T-helper 1 cell treated with Interleukin-12 subunit alpha and Interleukin-12 subunit beta and Interleukin-4 antibody, amounts not matched to agents 30 ng/mL and 1 ng/mL, for 36 hours (primary cell): ENCODE data around the gene WNT8A. TPM values are rescaled to one million over a fixed set of nuclear protein-coding genes. Genes with fewer than 3 reads are reported as not detected.
"Not testable (repeated sequence)": the region's sequence is repeated elsewhere in the genome, so short reads cannot be mapped to it uniquely, and the experiment has no call there.

ENCODE experiments used
- intact Hi-C: fragments of 100-400 bp; cut with micrococcal nuclease; formaldehyde crosslinking; loops from one replicate; pipeline ENCODE4 v1.15.1; 2024
- total RNA-seq: library from RNA; stranded (reverse); gene quantifications from 2 replicates; pipeline ENCODE4 v1.2.3, GENCODE V29; 2022

WNT8A gene, protein sequence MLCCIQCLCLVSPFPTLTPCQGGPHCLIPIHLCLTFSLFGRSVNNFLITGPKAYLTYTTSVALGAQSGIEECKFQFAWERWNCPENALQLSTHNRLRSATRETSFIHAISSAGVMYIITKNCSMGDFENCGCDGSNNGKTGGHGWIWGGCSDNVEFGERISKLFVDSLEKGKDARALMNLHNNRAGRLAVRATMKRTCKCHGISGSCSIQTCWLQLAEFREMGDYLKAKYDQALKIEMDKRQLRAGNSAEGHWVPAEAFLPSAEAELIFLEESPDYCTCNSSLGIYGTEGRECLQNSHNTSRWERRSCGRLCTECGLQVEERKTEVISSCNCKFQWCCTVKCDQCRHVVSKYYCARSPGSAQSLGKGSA
- not detected in 2 replicates for total RNA-seq

DNA sequence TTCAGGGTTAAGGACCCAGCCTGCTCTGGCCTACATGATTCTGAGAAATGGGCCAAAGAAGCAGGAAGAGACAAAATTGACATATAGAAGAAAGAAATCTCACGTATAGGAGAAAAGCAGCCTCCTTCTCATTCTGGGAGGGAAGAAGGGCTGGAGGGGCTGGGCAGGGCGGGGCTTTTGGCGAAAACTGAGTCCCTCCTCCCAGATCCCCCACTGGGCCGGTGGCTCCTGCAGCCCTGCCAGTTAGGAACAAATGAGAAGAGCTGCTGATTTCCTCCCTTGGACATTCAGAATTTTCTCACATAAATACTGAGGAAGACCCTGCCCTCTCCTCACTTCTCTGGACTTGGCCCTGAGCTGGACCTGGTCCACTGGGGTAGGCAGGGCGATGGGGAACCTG, at the start of gene WNT8A:
WNT8A (plus strand) TSS at position 332 of the 400 bp plus-strand sequence. CDS start 95 bp downstream, outside the sequence.
- intact Hi-C loops: no loop called here

DNA sequence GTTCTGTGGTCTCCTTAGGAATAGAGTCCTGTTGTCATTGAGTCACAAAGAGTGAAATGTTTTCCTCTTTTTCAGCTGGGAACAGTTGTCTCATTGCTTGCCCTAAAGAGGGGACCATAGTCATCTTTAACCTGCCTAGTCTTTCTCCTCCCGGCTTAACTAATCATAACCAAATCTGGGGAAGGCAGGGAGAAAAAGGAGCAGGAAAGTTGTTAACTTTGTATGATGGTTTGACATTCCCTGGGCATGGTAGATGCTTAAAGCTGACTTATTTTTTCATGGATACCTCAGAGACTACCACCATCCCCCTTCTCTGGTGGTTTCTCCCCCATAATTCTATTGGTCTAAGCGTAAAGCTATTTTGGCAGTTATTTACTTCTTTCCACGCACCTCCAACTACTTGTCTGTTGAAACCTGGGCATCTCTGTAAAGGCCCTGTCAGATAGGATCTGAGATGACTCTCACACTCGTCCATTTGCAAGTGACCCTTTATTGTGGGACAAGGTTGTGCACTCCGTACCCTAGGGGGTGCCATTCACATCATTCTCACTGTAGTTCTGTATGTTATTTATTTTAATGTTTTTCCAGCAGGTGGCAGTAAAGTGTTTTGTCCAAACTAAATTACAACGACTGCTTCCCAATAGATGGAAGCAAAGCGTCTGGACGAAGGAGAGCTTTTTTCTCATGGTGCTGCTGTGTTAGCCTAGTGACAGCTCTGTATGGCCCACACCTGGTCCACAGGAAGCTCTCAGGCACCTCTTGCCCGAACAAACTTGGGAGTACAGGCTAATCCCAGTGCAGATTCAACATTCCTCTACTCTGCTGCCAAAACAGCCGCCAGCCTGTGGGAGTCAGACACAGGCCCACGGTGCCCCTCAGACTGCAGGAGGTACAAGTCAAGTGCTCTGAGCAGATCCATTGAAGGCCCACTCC, 48.0 kb upstream of the WNT8A start:
- intact Hi-C loops: loop anchor here (1.0 to 5.0 kb wide), 7 partner anchors 32 to 296 kb away; partner anchors contain the start of genes BRD8, CDC25C and HNRNPA0

DNA sequence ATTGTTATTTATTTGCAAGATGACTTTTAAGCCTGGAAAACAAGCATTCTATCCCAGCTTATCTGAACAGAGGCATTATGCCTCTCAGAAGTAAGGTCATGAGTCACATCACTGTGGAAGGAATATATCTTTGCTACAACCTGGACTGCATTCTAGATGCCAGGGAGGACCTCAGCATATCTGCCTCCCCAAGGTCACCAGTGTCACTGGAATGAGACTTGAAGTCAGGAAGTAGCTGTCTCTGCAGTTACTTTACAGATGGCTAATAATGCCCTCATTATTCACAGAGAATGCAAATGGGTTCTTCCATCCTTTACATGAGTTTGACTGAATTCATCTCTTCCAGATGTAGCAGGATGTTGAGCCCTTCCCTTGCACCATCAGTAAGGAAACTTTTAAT, 46.6 kb upstream of the WNT8A start:
- intact Hi-C loops: loop anchor here (2.0 to 5.0 kb wide), 2 partner anchors 40 to 295 kb away; partner anchors contain the start of gene CDC25C

DNA sequence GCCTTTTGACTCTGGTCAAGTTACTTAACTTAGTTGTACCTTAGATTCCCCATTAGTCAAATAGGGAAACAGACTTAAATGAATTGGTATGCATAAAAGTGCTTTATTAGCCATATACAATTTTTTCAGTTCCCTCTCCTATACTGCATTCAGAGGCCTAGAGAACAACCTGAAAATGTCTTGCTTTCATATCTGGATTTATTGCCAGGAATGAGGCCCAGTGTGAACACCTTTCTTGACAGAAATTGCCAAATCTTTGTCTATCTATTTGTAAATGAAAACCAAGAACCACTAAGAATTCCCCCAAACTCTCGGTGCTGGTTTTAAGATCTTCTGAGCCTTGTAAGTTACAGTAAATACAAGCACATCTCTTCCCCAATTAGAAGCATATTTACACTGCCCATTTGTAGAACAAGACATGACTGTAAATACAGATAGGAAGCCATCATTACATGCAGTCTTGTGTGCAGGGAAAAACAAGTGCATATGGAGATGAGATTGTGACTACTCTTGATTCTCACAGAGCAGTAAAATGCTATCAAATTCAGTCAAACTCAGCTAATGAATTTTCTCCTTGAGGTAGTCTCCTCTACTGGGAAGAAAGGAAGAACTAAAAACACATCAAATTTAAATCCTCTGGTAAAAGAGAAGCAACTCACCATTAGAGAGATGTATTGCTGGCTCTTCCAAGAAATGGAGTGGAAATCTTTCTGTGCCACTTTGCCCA, 45.8 kb upstream of the WNT8A start:
- intact Hi-C loops: loop anchor here (2.0 to 5.0 kb wide), 2 partner anchors 39 to 294 kb away; partner anchors contain the start of gene CDC25C

DNA sequence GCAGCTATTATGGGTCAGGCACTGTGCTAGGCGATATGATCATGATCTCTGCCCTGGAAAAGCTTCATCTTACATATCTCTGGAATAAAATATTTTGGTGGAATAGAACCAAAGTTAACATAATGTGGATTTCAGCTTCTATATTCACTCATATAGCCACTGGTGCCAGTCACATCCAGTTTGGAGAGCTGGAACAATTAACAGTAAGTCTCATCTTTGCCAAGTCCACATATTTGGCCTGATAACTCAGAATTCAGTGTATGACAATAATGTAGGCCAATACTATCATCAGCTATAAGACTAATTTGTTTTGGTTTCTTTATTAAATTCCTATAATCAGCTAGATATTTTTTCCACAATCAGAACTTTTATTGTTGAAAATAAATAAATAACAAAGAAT, 45.0 kb upstream of the WNT8A start:
- intact Hi-C loops: loop anchor here (5.0 kb wide), 1 partner anchor 293 kb away; the partner anchor contains the start of gene CDC25C

DNA sequence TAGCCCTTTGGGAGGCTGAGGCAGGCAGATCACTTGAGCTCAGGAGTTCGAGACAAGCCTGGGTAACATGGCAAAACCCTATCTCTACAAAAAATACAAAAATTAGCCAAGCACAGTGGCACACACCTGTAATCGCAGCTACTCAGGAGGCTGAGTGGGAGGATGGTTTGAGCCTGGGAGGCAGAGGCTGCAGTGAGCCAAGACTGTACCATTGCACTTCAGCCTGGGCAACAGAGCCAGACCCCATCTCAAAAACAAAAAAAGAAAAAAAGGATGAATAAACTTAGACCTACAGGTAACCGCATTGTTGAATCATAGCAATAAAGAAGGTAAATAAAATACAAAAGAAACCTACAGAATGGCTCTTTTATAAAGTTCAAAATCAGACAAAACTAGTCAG, 38.5 kb upstream of the WNT8A start:
- intact Hi-C loops: not testable (repeated sequence)

DNA sequence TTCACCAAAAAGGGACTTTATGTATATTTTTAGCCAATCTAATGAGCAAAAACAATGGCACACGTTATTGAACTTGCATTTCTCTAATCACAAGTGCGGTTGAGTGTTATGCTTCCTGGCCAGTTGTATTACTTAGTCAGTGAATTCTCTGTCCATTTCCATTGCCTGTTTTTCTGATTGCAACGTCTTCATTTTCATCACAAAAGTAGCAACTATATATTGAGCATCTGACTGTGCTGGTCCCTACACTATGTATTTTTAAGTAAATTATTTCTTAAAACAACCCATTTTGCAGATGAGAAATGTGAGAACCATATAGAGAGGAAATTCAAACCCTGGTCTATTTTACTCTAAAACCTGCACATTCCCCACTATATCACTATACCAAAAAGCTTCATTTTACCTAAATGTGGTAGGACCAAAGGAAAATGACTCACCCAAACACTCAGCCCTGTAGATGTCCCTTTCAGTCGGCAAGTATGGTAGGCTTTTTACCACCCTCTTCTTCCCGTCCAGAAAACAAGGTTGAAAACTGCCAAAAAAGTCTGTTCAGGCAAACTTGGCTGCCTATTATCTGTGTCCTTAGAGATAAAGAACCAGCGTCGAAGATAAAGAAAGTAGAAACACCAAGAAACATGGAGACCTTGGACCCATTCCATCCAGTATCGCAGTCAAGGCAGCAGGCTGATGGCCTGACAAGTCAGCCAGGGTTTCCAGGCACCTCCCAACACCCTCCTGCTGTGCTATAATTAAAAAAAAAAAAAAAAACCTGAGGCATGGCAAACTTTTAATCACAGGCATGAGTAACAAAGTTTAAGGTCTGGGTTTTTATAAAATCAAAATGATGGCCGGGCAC, 32.2 kb upstream of the WNT8A start:
- intact Hi-C loops: no loop called here

DNA sequence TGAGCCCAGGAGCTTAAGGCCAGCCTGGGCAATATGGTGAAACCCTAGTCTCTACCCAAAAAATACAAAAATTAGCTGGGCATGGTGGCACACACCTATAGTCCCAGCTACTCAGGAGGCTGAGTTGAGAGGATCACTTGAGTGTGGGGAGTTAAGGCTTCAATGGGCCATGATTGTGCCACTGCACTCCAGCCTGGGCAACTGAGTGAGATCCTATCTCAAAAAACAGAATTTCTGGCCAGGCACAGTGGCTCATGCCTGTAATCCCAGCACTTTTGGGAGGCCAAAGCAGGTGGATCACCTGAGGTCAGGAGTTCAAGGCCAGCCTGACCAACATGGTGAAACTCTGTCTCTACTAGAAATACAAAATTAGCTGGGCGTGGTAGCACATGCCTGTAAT, 31.1 kb upstream of the WNT8A start:
- intact Hi-C loops: not testable (repeated sequence)

DNA sequence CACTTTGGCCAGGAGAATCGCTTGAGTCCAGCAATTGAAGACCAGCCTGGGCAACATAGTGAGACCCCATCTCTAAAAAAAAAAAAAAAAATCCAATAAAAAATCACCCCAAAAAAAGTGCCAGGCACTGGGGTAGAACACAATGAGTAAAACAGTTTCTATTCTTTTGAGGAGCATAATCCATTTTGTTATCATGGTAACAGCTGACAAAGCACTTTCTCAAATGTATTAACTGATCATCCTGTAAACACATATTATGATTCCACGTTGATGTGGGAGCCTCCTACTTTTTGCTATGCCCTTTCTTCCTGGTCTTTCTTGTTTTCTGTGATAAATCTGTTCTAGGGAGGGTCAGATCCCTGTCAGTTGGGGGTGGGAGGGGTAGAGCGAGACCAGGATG, 30.3 kb upstream of the WNT8A start:
- intact Hi-C loops: no loop called here

DNA sequence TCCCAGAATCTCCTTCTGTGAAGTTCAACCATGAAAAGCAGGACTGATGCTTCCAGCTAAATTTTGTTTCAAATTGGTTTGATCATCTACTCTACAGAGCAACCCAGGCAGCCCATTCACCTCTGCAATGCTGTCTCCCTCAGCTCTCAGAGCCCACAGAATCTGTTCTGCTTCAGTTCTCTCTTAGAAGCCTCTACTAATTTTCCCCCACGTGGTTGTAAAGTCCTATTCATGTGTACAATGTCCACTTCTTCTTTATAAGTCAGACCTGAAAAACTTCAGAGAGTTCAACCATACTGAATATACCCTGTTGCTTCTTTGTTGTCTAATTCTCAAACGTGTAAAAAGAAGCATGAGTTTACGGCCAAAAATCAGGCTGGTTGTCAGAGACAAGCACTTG, 29.6 kb upstream of the WNT8A start:
- intact Hi-C loops: no loop called here

DNA sequence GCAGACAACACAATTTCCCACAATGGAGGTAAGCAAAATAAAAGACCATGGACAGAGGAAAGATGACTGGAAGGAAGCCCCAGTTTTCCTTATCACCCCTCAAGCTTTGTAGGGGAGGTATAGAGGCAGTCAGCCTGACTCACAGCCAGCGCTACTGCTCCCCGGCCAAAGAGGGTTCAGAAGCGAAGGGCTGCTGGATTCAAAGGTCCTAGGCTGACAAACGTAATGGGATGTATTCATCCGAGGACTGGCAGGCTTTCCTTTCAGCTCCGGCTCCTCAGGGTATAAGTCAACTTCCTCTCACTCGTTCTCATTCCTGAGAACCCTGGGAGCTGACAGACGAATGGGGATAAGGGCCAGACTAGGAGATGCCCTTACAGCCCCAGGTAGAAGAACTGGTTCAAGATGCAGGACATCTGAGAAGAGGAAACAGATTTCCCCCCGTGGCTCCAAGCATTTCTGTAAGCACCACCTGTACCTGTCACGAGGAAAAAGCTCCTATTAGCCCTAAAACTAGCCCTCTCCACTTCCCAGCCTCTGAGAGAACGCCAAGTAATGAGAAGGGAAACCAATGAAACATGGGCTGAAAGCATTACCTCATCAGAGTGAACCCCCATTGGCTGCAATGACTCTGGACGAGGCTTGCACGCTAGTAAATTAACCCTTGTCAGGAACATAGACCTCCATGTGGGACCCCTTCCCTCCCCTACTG, 28.8 kb upstream of the WNT8A start:
- intact Hi-C loops: no loop called here

DNA sequence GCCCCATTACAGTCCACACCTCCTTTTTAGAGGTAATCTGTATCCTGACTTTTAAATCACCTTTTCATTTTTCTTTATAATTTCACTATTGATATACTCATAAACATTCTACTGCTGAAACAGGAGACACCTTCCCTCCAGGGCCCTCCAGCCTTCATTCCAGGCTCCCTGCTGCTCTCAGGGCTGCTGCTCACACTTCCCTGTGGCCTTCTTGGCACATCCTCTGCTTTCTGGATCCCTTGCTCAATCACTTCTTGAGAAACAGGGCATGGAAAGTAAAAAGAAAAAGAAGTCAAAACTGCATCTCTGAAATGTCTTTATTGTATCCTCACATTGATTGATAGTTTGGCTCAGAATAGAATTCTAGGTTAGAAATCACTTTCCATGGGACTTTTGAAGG, 19.3 kb upstream of the WNT8A start:
- intact Hi-C loops: no loop called here

DNA sequence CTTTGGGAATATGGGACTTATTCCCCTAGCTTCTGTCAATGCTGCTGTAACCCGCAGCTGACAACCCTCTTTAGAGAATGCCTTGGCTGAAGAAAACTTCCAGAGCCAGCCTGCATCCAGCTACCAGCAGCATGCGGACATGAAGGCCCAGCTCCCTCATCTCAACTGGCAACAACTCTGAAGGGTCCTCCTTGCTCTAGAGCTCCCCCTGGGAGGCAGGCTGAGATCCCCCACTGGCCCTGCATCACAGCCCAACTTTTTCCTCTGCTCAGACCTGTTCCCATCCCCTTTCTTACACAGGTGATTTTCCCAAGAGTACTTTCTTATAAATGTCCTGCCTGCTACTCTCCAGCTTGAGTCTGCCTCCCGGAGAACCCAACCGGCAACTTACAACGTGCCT, 18.7 kb upstream of the WNT8A start:
- intact Hi-C loops: no loop called here

DNA sequence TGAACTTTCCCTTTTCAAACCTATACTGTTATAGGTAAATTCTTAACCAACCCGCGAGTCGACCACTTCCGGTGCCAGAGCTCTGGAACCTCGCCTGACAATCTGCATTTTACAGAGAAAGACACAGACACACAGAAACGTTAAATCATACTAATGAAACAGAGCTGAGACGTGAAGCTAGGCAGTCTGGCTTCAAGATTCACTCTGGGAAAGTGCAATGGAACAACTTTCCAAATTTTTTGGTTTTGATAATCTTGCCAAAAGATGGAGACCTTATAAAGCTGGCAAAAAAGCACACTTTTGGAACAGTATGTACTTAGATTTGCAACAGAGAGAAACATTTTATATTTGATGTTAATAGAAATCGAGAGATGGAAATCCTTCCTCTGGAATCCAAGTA, 15.9 kb upstream of the WNT8A start:
- intact Hi-C loops: loop anchor here (1.0 kb wide), 3 partner anchors 32 to 439 kb away; no protein-coding TSS in a partner anchor

DNA sequence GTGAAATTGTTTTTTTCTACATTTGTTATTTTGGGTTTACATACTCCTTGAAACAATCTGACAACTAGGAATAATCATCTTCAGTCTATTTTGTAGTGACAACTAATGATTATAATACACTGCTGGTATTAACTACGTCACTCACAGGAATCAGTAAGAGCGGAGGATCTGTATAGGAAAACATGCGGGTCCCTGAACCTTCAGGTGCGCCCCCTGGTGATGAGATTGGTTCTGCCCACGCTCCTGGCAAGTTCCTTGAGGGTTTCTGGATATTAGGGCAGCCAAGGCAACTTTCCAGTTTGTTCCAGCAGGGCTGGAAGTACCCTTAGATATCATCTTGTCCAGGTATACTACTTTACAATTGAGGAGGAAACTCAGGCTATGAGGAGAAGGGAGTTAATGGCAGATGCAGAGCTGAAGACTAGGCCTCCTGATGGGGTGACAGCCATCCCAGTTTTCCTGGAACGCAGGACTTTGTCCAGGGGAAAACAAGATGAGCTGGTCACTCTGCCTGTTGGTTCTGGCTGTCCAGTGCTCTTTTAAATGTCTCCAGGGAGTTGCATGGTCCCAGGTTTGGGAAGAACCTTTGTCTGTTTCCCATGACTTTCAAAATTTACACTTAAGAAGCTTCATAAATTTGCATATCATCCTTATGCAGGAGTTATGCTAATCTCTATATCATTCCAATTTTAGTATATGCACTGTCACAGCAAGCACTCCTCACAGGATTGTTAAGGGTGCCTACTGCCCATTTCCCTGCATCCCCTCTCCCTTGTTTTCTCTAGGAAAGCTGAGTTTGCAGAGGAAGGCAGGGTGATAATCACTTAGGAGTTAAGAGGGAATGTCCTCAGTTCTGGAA, 14.9 kb upstream of the WNT8A start:
- intact Hi-C loops: loop anchor here (1.0 kb wide), 3 partner anchors 33 to 440 kb away; no protein-coding TSS in a partner anchor

DNA sequence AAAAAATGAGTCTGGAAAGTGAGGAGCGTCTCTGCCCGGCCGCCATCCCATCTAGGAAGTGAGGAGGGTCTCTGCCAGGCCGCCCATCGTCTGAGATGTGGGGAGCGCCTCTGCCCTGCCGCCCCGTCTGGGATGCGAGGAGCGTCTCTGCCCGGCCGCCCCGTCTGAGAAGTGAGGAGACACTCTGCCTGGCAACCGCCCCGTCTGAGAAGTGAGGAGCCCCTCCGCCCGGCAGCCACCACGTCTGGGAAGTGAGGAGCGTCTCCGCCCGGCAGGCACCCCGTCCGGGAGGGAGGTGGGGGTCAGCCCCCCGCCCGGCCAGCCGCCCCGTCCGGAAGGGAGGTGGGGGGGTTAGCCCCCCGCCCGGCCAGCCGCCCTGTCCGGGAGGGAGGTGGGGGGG, 13.8 kb upstream of the WNT8A start:
- intact Hi-C loops: not testable (repeated sequence)

DNA sequence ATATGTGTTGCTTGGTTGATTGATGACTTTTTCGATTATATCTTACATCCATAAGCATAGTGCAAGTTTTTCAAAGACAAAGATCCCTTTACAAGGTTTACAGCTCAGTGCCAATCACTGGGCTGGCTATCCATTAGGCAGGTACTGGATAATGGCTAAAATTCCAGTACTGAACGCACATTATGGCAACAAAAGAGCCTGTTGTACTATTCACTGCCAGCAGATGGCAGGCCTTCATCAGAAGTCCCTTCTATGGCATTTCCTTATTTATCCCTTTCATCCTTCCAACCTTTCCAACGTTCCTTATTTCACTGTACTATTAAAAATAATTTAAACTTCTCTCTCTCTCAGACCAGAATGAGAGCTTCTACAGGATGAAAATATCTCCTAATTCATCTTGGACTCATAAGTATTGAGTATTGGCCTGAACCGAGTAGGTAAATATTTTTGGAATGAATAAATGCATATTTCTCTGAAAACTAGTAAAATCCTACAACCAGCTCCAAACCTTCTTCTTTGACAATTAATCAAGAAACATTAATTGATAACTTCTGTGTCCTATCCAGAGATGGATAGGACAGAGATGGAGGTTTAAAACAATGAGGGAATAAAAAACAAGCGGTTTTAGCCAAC, 6.7 kb upstream of the WNT8A start:
- intact Hi-C loops: loop anchor here (1.0 to 2.0 kb wide), 3 partner anchors 40 to 101 kb away; partner anchors contain the start of gene BRD8
